Measurements from ENCODE around the gene APC. TPM values are rescaled to one million over a fixed set of nuclear protein-coding genes. Genes with fewer than 3 reads are reported as not detected.
A peak's percentile ranks its signal among the peaks of the same experiment; 100 is the strongest.

The APC gene
- total and polyA plus RNA-seq, 2 of the 13 experiments (the other 11 are each of a cell fraction or from before 2014, with no cell fraction given), result 6.1 to 19.0 TPM

DNA sequence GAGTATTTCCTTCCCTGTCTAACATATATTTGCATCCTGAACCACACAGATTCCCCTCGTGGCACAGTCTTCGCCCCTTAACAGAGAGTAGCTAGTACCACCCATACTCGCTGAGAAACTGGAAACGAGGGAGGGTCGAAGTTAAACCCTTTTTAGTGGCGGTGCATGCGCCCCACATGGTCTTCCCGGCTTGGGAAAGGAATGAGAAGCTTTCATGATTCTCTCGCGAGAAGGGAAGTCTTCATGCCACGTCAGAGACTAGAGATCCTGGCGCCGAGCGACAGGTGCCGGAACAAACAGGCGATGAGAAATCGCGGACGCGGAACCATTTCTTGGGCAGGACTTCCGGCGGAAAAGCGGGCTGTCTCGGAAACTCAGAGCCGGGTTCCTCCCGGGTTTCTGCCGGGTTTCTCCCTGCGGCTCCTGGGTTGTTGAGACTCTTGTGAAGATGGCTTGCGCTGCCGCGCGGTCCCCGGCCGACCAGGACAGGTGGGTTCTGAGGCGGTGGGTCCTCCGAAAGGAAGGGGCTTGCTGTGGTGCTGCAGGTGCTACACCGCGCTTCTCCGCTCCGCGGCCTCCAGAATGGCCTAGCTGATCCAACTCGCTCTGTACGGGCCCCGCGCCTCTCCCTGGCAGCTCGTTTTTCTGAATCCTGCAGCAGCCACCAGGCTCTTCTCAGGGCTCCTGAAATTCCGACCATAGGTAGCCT lies 123.4 kb downstream of the APC start, which contains the start of gene SRP19 (continued):
- TF ChIP-seq SP1 (IDR thresholded peaks at IDR 0.05) (no peak), SP1 (CRISPR knock-in tag; IDR thresholded peaks at IDR 0.05) (peak; percentile 43; the same call in 1 of the 2 replicates), ZNF607 (CRISPR knock-in tag; IDR thresholded peaks at IDR 0.05; ENCODE audit: borderline replicate concordance) (peak; percentile 96), SMARCC2 (IDR thresholded peaks at IDR 0.05) (no peak), SALL1 (CRISPR knock-in tag; IDR thresholded peaks at IDR 0.05) (peak; percentile 89), ZNF350 (CRISPR knock-in tag; IDR thresholded peaks at IDR 0.05; ENCODE audit: borderline replicate concordance, low read depth) (peak; percentile 75; the same call in 1 of the 2 replicates), TBX2 (CRISPR knock-in tag; IDR thresholded peaks at IDR 0.05; ENCODE audit: borderline replicate concordance) (peak; percentile 71), ZFP82 (CRISPR knock-in tag; IDR thresholded peaks at IDR 0.05; ENCODE audit: borderline replicate concordance) (no peak; the same call in 1 of the 2 replicates), MBNL3 (CRISPR knock-in tag; conservative IDR thresholded peaks at IDR 0.05) (no peak)
- TF ChIP-seq, protein P1, sequence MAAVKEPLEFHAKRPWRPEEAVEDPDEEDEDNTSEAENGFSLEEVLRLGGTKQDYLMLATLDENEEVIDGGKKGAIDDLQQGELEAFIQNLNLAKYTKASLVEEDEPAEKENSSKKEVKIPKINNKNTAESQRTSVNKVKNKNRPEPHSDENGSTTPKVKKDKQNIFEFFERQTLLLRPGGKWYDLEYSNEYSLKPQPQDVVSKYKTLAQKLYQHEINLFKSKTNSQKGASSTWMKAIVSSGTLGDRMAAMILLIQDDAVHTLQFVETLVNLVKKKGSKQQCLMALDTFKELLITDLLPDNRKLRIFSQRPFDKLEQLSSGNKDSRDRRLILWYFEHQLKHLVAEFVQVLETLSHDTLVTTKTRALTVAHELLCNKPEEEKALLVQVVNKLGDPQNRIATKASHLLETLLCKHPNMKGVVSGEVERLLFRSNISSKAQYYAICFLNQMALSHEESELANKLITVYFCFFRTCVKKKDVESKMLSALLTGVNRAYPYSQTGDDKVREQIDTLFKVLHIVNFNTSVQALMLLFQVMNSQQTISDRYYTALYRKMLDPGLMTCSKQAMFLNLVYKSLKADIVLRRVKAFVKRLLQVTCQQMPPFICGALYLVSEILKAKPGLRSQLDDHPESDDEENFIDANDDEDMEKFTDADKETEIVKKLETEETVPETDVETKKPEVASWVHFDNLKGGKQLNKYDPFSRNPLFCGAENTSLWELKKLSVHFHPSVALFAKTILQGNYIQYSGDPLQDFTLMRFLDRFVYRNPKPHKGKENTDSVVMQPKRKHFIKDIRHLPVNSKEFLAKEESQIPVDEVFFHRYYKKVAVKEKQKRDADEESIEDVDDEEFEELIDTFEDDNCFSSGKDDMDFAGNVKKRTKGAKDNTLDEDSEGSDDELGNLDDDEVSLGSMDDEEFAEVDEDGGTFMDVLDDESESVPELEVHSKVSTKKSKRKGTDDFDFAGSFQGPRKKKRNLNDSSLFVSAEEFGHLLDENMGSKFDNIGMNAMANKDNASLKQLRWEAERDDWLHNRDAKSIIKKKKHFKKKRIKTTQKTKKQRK (IDR thresholded peaks at IDR 0.05; ENCODE audit: low read length), result no peak
- TF ChIP-seq, protein P2, sequence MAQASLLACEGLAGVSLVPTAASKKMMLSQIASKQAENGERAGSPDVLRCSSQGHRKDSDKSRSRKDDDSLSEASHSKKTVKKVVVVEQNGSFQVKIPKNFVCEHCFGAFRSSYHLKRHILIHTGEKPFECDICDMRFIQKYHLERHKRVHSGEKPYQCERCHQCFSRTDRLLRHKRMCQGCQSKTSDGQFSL (CRISPR knock-in tag; IDR thresholded peaks at IDR 0.05), result peak; percentile 73; the same call in 1 of the 2 replicates
- TF ChIP-seq, protein P3, sequence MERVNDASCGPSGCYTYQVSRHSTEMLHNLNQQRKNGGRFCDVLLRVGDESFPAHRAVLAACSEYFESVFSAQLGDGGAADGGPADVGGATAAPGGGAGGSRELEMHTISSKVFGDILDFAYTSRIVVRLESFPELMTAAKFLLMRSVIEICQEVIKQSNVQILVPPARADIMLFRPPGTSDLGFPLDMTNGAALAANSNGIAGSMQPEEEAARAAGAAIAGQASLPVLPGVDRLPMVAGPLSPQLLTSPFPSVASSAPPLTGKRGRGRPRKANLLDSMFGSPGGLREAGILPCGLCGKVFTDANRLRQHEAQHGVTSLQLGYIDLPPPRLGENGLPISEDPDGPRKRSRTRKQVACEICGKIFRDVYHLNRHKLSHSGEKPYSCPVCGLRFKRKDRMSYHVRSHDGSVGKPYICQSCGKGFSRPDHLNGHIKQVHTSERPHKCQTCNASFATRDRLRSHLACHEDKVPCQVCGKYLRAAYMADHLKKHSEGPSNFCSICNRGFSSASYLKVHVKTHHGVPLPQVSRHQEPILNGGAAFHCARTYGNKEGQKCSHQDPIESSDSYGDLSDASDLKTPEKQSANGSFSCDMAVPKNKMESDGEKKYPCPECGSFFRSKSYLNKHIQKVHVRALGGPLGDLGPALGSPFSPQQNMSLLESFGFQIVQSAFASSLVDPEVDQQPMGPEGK (CRISPR knock-in tag; IDR thresholded peaks at IDR 0.05), result peak; percentile 30; the same call in 1 of the 2 replicates
- TF ChIP-seq, protein P4, sequence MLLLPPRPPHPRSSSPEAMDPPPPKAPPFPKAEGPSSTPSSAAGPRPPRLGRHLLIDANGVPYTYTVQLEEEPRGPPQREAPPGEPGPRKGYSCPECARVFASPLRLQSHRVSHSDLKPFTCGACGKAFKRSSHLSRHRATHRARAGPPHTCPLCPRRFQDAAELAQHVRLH (CRISPR knock-in tag; IDR thresholded peaks at IDR 0.05; ENCODE audit: borderline replicate concordance, low read depth), result peak; percentile 92
- TF ChIP-seq, protein P5, sequence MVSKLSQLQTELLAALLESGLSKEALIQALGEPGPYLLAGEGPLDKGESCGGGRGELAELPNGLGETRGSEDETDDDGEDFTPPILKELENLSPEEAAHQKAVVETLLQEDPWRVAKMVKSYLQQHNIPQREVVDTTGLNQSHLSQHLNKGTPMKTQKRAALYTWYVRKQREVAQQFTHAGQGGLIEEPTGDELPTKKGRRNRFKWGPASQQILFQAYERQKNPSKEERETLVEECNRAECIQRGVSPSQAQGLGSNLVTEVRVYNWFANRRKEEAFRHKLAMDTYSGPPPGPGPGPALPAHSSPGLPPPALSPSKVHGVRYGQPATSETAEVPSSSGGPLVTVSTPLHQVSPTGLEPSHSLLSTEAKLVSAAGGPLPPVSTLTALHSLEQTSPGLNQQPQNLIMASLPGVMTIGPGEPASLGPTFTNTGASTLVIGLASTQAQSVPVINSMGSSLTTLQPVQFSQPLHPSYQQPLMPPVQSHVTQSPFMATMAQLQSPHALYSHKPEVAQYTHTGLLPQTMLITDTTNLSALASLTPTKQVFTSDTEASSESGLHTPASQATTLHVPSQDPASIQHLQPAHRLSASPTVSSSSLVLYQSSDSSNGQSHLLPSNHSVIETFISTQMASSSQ (IDR thresholded peaks at IDR 0.05; ENCODE audit: low read depth), result no peak
- TF ChIP-seq, protein P5 (CRISPR knock-in tag; IDR thresholded peaks at IDR 0.05; ENCODE audit: borderline replicate concordance), result peak; percentile 16; the same call in 1 of the 2 replicates
